Activated B cell treated with CpG ODN at 0.5 μM for 24 hours (primary cell): ENCODE data around the gene MCC. TPM values are rescaled to one million over a fixed set of nuclear protein-coding genes. Genes with fewer than 3 reads are reported as not detected.

Source experiments
- ATAC-seq: fragments of 200-7000 bp; cut with Tn5 transposase; one replicate; pipeline ENCODE4 v1.10.0; 2021; ENCODE audit warnings: low read depth, mild to moderate bottlenecking, moderate library complexity
- CTCF ChIA-PET: fragments of 350-600 bp; sonication (Branson Sonifier 250); formaldehyde crosslinking; loops from one replicate; lab custom pipeline; 2021; ENCODE audit warnings: antibody characterized with exemption; lab: Charles Lee
- POLR2A ChIA-PET: fragments of 350-600 bp; sonication (Branson Sonifier 250); formaldehyde crosslinking; loops from one replicate; lab custom pipeline; 2021; ENCODE audit warnings: antibody characterized with exemption; lab: Charles Lee
- DNase-seq: peaks from one replicate; pipeline ENCODE4 v3.0.0; 2022
- H3K27ac Mint-ChIP-seq: one replicate; pipeline ENCODE4 v1.8.0; 2020; ENCODE audit warnings: mixed read lengths
- H3K27me3 Mint-ChIP-seq: one replicate; pipeline ENCODE4 v1.8.0; 2021; ENCODE audit warnings: mixed read lengths
- H3K36me3 Mint-ChIP-seq: one replicate; pipeline ENCODE4 v1.8.0; 2021; ENCODE audit warnings: low read depth, mixed read lengths
- H3K4me1 Mint-ChIP-seq: one replicate; pipeline ENCODE4 v1.8.0; 2021; ENCODE audit warnings: mixed read lengths
- H3K4me3 Mint-ChIP-seq: one replicate; pipeline ENCODE4 v1.8.0; 2020; ENCODE audit warnings: mild to moderate bottlenecking, mixed read lengths
- H3K9me3 Mint-ChIP-seq: one replicate; pipeline ENCODE4 v1.8.0; 2020; ENCODE audit warnings: mixed read lengths
- intact Hi-C: fragments of 100-400 bp; cut with micrococcal nuclease; formaldehyde crosslinking; loops from one replicate; pipeline ENCODE4 v1.15.1; 2024
- total RNA-seq: library from RNA; stranded (reverse); gene quantifications from 2 replicates; pipeline ENCODE4 v1.2.3, GENCODE V29; 2022
- TF ChIP-seq, protein P1 (sequence below): fragments of 200-600 bp; IDR thresholded peaks from one replicate; pipeline ENCODE4 v1.8.0; 2022; ENCODE audit warnings: antibody characterized with exemption, mild to moderate bottlenecking

Gene MCC
- total RNA-seq, 1 donor from 2014 or later = 0.22 TPM

DNA sequence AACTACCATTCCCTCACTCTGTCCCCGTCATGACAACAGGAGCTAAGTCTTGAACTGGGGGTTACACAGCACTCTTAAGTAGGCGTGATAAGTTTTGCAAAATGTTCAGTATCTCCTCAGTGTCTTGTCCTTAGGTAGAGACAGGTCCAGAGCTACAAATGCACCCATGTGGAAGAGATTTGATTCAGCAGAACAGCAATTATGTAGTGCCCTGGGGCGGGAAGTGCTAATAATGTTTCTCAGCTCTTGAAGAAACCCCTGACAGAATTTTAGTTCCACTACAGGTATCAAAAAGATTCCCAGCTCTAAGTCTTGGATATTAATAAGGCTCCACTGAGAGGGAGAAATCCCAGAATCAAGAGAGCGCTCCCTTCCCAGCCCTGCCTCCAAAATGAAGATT lies 462.0 kb downstream of the MCC start:
- POLR2A ChIA-PET = no interaction called here
- TF ChIP-seq, protein P1, sequence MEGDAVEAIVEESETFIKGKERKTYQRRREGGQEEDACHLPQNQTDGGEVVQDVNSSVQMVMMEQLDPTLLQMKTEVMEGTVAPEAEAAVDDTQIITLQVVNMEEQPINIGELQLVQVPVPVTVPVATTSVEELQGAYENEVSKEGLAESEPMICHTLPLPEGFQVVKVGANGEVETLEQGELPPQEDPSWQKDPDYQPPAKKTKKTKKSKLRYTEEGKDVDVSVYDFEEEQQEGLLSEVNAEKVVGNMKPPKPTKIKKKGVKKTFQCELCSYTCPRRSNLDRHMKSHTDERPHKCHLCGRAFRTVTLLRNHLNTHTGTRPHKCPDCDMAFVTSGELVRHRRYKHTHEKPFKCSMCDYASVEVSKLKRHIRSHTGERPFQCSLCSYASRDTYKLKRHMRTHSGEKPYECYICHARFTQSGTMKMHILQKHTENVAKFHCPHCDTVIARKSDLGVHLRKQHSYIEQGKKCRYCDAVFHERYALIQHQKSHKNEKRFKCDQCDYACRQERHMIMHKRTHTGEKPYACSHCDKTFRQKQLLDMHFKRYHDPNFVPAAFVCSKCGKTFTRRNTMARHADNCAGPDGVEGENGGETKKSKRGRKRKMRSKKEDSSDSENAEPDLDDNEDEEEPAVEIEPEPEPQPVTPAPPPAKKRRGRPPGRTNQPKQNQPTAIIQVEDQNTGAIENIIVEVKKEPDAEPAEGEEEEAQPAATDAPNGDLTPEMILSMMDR = no peak
- peaks cover 22% of the 10 kb centered on the region for H3K4me1 Mint-ChIP-seq

DNA sequence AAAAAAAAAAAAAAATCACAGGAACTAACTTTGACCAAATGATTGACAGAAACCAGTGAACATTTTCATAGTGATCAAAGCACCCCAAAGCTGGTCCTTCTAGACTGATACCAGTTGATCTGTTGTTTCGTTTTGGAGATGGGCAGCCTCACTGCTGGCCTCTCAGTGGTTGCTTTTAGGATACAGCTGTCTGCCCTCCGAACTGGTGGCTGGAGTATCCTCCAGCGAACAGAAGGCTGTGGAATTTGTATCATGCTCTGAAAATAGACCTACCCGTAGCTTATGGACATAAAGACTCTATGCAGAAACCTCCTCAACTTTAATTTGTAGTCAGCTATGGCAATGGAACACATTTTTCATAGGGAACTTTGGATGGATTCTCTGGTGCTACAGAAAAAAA lies 462.7 kb downstream of the MCC start:
- ChIA-PET CTCF (no interaction called here), POLR2A (interaction anchor here (0.6 kb wide), 1 partner anchor 20 kb away, joined by 3 read pairs; no protein-coding TSS in a partner anchor)
- Mint-ChIP-seq H3K27ac (no peak overlapping the region), H3K27me3 (no peaks in the 10 kb centered on the region), H3K9me3 (no peaks in the 10 kb centered on the region), H3K36me3 (peaks cover 25% of the 10 kb centered on the region), H3K4me1 (peaks cover 25% of the 10 kb centered on the region), H3K4me3 (no peak overlapping the region)
- DNase-seq = no peak
- intact Hi-C loops = no loop called here
- TF ChIP-seq, protein P1 = no peak
- ATAC-seq = no peak

More for the DNA sequence above, 462.0 kb downstream of the MCC start:
- Mint-ChIP-seq H3K27ac (no peak overlapping the region), H3K36me3 (peaks cover 25% of the 10 kb centered on the region), H3K9me3 (no peaks in the 10 kb centered on the region), H3K27me3 (no peaks in the 10 kb centered on the region), H3K4me3 (no peak overlapping the region)
- ATAC-seq = no peak
- no peak for DNase-seq
- intact Hi-C loops = no loop called here
- CTCF ChIA-PET = no interaction called here

- Mint-ChIP-seq H3K36me3 (peaks cover 35% of the 10 kb centered on the region), H3K4me1 (peaks cover 25% of the 10 kb centered on the region)
- intact Hi-C loops = no loop called here
Measured at GRCh38 chr5:113024076-113024697, 464.1 kb downstream of the MCC start.

DNA sequence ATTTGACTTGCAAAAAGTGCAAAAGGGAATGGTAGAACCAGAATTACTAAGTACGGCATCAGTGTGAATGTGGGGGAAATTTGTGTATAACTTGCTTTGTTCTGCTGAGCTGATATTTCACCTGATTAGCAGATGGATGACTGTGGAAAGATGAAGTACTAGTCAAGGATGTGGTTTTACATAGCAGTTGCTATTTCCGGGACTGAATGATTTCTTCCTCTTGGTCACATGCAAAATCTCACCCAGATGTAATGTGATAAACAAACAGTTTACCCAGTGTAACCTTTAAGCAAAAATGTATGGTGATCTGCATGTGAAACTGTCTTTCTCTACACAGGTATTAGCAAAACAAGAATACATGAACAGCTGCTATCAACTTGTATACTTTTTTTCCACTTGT lies 465.6 kb downstream of the MCC start:
- intact Hi-C loops = no loop called here
- H3K4me1 Mint-ChIP-seq = peaks cover 25% of the 10 kb centered on the region
- TF ChIP-seq, protein P1 = no peak
- CTCF ChIA-PET = interaction anchor here (0.9 kb wide), 1 partner anchor 27 kb away, joined by 3 read pairs; no protein-coding TSS in a partner anchor
- H3K9me3 Mint-ChIP-seq = no peaks in the 10 kb centered on the region
- peak overlapping the region; percentile 62 for H3K27ac Mint-ChIP-seq
- ATAC-seq (peak; percentile 47), DNase-seq (no peak)
- peaks cover 45% of the 10 kb centered on the region for H3K36me3 Mint-ChIP-seq
- H3K27me3 Mint-ChIP-seq = no peaks in the 10 kb centered on the region
- peak overlapping the region; percentile 5 for H3K4me3 Mint-ChIP-seq
- POLR2A ChIA-PET = no interaction called here

More at GRCh38 chr5:113024076-113024697, 464.1 kb downstream of the MCC start:
- Mint-ChIP-seq H3K27me3 (no peaks in the 10 kb centered on the region), H3K4me3 (no peak overlapping the region), H3K27ac (no peak overlapping the region), H3K9me3 (no peaks in the 10 kb centered on the region)
- no peak for ATAC-seq
- TF ChIP-seq, protein P1 = no peak
- ChIA-PET CTCF (no interaction called here), POLR2A (no interaction called here)
- no peak for DNase-seq

- intact Hi-C loops = no loop called here
- TF ChIP-seq, protein P1 = no peak
Measured at GRCh38 chr5:113020461-113021273, 467.6 kb downstream of the MCC start.

More at GRCh38 chr5:113020461-113021273, 467.6 kb downstream of the MCC start:
- no peak overlapping the region for H3K27ac Mint-ChIP-seq
- H3K4me3 Mint-ChIP-seq = no peak overlapping the region
- POLR2A ChIA-PET = no interaction called here
- DNase-seq = no peak
- no peaks in the 10 kb centered on the region for H3K9me3 Mint-ChIP-seq
- ATAC-seq = no peak
- peaks cover 25% of the 10 kb centered on the region for H3K4me1 Mint-ChIP-seq
- H3K27me3 Mint-ChIP-seq = no peaks in the 10 kb centered on the region
- H3K36me3 Mint-ChIP-seq = peaks cover 44% of the 10 kb centered on the region
- CTCF ChIA-PET = no interaction called here
